A549 (cell line): ENCODE data around the gene GPR52.

ENCODE experiments used
- CBX8 ChIP-seq: fragments of 200-600 bp; sonication (generic); IDR thresholded peaks from 2 replicates; pipeline ENCODE4 v1.6.1; 2016
- CTCF ChIP-seq: fragments of >200 bp; sonication (Bioruptor Twin); formaldehyde crosslinking; IDR thresholded peaks from 3 replicates; pipeline ENCODE4 v1.5.1; 2016
- E2F6 ChIP-seq: IDR thresholded peaks from 2 replicates; pipeline ENCODE4 v1.6.1; 2012; ENCODE audit warnings: low read depth, borderline replicate concordance
- EP300 ChIP-seq, 2 experiments: fragments of >200 bp; sonication (Bioruptor Twin); formaldehyde crosslinking; IDR thresholded peaks; 2 replicates in 1 of 2; 3 replicates in 1 of 2; pipeline ENCODE4 v1.6.1; 2016 to 2017
- POLR2A ChIP-seq: IDR thresholded peaks from 2 replicates; pipeline ENCODE4 v1.6.1; 2012; ENCODE audit warnings: mild to moderate bottlenecking, low read length
- SMC3 ChIP-seq: fragments of >200 bp; sonication (Bioruptor Twin); formaldehyde crosslinking; IDR thresholded peaks from 3 replicates; pipeline ENCODE4 v1.6.1; 2018; ENCODE audit warnings: inconsistent platforms

- TF ChIP-seq EP300 (IDR thresholded peaks at IDR 0.05) (no peak), POLR2A (no peak), CTCF (no peak), CBX8 (no peak), E2F6 (no peak), SMC3 (no peak)
Observed at GRCh38 chr1:174479281-174479680, 31.5 kb downstream of the GPR52 start.
